ENCODE data around the gene BEND6. TPM values are rescaled to one million over a fixed set of nuclear protein-coding genes. Genes with fewer than 3 reads are reported as not detected.
"Not testable (repeated sequence)": the region's sequence is repeated elsewhere in the genome, so short reads cannot be mapped to it uniquely, and the experiment has no call there.

Gene BEND6
- total RNA-seq, 2 experiments from 2014 or later, result 0.50 to 1.5 TPM

DNA sequence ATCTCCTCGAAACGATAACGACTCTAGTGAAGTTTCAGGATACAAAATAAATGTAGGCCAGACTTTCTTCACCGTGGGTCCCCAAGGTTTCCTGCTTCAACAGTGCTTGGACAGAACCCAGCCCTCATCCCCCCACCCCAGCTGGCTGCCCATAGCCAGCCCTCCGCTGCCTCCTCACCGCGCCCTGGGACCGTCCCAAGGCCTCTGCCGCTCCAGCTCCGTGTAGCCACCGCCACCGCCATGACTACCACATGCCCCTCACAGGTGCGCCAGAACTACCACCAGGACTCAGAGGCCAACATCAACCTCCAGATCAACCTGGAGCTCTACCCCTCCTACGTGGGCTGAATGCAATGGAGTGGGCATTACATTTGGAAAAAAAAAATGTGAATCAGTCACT lies 49.4 kb downstream of the BEND6 start:
- no peaks in the 10 kb centered on the region for H3K4me1 ChIP-seq (ENCODE audit: insufficient read depth, low read length, poor library complexity, severe bottlenecking)
- BruUV-seq (replicated peaks), result no TSS peak
- no peak overlapping the region for H3K4me2 ChIP-seq (ENCODE audit: low read length)
- intact Hi-C loops (cut with micrococcal nuclease; ENCODE audit: unreplicated experiment), result no loop called here
- H3K27ac ChIP-seq (ENCODE audit: low read depth, low read length, poor library complexity, severe bottlenecking), result no peak overlapping the region
- no peaks in the 10 kb centered on the region for H3K79me2 ChIP-seq (ENCODE audit: insufficient read depth, low read depth, low read length)
- POLR2A ChIA-PET, result interaction anchor here (0.7 to 2.7 kb wide), 2 partner anchors 10 to 81 kb away, joined by 3 to 8 read pairs; no protein-coding TSS in a partner anchor
- H3K9me3 ChIP-seq (ENCODE audit: low read length), result no peaks in the 10 kb centered on the region
- no peaks in the 10 kb centered on the region for H3K9me2 ChIP-seq (ENCODE audit: insufficient read depth, low read length)
- no peak overlapping the region for H2AFZ ChIP-seq (ENCODE audit: low read length)
- CTCF ChIA-PET (ENCODE audit: unreplicated experiment), result interaction anchor here (0.6 kb wide), 1 partner anchor 49 kb away, joined by 5 read pairs; no protein-coding TSS in a partner anchor
- DNase-seq (ENCODE audit: low spot score), result no peak
- H4K20me1 ChIP-seq (ENCODE audit: insufficient read depth, low read length), result no peaks in the 10 kb centered on the region
- H3K36me3 ChIP-seq (ENCODE audit: insufficient read depth, low read length), result no peaks in the 10 kb centered on the region
- TF ChIP-seq, protein P1, sequence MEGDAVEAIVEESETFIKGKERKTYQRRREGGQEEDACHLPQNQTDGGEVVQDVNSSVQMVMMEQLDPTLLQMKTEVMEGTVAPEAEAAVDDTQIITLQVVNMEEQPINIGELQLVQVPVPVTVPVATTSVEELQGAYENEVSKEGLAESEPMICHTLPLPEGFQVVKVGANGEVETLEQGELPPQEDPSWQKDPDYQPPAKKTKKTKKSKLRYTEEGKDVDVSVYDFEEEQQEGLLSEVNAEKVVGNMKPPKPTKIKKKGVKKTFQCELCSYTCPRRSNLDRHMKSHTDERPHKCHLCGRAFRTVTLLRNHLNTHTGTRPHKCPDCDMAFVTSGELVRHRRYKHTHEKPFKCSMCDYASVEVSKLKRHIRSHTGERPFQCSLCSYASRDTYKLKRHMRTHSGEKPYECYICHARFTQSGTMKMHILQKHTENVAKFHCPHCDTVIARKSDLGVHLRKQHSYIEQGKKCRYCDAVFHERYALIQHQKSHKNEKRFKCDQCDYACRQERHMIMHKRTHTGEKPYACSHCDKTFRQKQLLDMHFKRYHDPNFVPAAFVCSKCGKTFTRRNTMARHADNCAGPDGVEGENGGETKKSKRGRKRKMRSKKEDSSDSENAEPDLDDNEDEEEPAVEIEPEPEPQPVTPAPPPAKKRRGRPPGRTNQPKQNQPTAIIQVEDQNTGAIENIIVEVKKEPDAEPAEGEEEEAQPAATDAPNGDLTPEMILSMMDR (conservative IDR thresholded peaks at IDR 0.05; ENCODE audit: low read length), result no peak
- TF ChIP-seq EZH2phosphoT487 (IDR thresholded peaks at IDR 0.05; ENCODE audit: borderline replicate concordance, low read depth, low read length), result no peak
- no peak overlapping the region for H3K4me3 ChIP-seq (ENCODE audit: low read depth, low read length, poor library complexity, severe bottlenecking)

DNA sequence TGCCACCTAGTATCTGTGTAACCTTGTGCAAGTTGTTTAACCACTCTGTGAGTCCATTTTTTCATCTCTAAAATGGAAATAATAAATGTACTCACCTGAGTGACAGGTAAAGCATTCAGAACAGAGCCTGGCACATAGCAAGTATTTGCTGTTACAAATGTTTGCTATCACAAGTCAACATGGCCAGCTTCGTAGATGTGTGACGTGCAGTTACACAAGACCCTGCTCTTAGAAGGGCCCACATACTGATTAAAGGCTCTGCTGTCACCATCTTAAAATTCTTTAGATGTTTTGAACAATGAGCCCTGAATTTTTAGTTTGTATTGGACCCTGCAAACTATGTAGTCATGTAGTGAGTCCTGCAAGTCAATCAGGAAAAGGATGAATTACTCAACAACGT lies 51.2 kb downstream of the BEND6 start:
- no peak overlapping the region for H2AFZ ChIP-seq (ENCODE audit: low read length)
- no peak for DNase-seq (ENCODE audit: low spot score)
- H3K27ac ChIP-seq (ENCODE audit: low read depth, low read length, poor library complexity, severe bottlenecking), result no peak overlapping the region
- TF ChIP-seq, protein P1 (conservative IDR thresholded peaks at IDR 0.05; ENCODE audit: low read length), result no peak
- TF ChIP-seq EZH2phosphoT487 (IDR thresholded peaks at IDR 0.05; ENCODE audit: borderline replicate concordance, low read depth, low read length), result no peak
- BruUV-seq (replicated peaks), result no TSS peak
- no peaks in the 10 kb centered on the region for H3K4me1 ChIP-seq (ENCODE audit: insufficient read depth, low read length, poor library complexity, severe bottlenecking)
- H3K4me2 ChIP-seq (ENCODE audit: low read length), result no peak overlapping the region
- ChIA-PET POLR2A (interaction anchor here (0.5 kb wide), 1 partner anchor 213 kb away, joined by 8 read pairs; no protein-coding TSS in a partner anchor), CTCF (ENCODE audit: unreplicated experiment) (no interaction called here)
- no peaks in the 10 kb centered on the region for H3K9me2 ChIP-seq (ENCODE audit: insufficient read depth, low read length)
- H3K36me3 ChIP-seq (ENCODE audit: insufficient read depth, low read length), result no peaks in the 10 kb centered on the region
- H3K9me3 ChIP-seq (ENCODE audit: low read length), result no peaks in the 10 kb centered on the region
- no peaks in the 10 kb centered on the region for H4K20me1 ChIP-seq (ENCODE audit: insufficient read depth, low read length)
- no peaks in the 10 kb centered on the region for H3K79me2 ChIP-seq (ENCODE audit: insufficient read depth, low read depth, low read length)
- intact Hi-C loops (cut with micrococcal nuclease; ENCODE audit: unreplicated experiment), result no loop called here
- H3K4me3 ChIP-seq (ENCODE audit: low read depth, low read length, poor library complexity, severe bottlenecking), result no peak overlapping the region

DNA sequence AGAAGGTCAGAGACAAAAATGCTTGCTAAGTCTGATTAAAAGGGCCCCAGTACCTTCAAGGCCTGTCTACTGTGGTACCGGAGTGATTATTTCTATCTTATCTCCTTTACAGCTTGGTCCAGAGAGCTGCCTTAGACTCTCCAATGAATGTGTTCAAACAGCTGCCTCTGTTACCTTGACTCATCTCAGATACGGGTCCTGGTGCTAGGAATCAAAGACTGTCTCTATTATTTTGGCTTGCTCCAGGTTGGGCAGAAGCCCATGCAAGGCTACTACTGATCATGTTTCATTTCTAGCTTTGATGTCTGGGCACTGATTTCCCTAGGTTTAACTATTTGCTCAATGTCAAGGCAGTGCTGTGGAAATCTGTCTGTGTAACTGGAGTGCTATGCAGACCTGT lies 53.2 kb downstream of the BEND6 start:
- H4K20me1 ChIP-seq (ENCODE audit: insufficient read depth, low read length); H3K9me3 ChIP-seq (ENCODE audit: low read length); intact Hi-C loops (cut with micrococcal nuclease; ENCODE audit: unreplicated experiment); H2AFZ ChIP-seq (ENCODE audit: low read length); H3K79me2 ChIP-seq (ENCODE audit: insufficient read depth, low read depth, low read length); H3K4me2 ChIP-seq (ENCODE audit: low read length); H3K9me2 ChIP-seq (ENCODE audit: insufficient read depth, low read length); H3K4me1 ChIP-seq (ENCODE audit: insufficient read depth, low read length, poor library complexity, severe bottlenecking); BruUV-seq (replicated peaks); H3K27ac ChIP-seq (ENCODE audit: low read depth, low read length, poor library complexity, severe bottlenecking); DNase-seq (ENCODE audit: low spot score); POLR2A ChIA-PET; H3K36me3 ChIP-seq (ENCODE audit: insufficient read depth, low read length); H3K4me3 ChIP-seq (ENCODE audit: low read depth, low read length, poor library complexity, severe bottlenecking); CTCF ChIA-PET (ENCODE audit: unreplicated experiment): not testable (repeated sequence)

All from OCI-LY7 (cell line).